ENCODE measurements around the gene FTCD.

FTCD gene

DNA sequence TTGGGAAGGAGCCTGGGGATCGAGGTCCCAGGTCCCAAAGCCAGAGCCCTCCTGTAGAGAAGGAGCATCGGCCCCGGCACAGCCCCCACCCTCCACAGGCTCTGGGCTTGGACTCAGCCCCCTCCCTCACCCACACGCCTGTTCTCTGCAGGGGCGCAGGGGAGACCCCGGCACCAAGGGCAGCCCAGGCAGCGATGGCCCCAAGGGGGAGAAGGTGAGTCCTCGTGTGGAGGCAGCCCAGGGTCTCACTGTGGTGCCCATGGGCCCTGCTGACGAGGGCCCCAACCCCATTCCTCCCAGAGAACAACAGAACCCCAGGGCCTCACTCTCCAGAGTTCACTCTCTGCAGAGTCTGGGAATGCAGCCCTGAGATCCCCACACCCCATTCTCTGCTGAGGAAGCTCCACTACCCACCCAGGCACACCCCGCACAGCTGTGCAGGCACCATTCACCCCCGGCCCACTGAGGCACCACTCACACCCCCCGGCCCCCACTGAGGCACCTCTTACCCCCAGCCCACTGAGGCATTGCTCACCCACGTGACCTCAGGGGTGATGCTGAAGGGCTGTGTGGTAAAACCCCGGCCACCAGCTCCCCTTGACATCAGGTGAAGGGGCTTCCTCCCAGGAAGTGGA, 35.6 kb downstream of the FTCD start:
- H3K4me3 ChIP-seq (ENCODE audit: low read depth, low read length): no peak overlapping the region

GRCh38 chr21:46119144-46119636, 36.2 kb downstream of the FTCD start:
- TF ChIP-seq, protein P1, sequence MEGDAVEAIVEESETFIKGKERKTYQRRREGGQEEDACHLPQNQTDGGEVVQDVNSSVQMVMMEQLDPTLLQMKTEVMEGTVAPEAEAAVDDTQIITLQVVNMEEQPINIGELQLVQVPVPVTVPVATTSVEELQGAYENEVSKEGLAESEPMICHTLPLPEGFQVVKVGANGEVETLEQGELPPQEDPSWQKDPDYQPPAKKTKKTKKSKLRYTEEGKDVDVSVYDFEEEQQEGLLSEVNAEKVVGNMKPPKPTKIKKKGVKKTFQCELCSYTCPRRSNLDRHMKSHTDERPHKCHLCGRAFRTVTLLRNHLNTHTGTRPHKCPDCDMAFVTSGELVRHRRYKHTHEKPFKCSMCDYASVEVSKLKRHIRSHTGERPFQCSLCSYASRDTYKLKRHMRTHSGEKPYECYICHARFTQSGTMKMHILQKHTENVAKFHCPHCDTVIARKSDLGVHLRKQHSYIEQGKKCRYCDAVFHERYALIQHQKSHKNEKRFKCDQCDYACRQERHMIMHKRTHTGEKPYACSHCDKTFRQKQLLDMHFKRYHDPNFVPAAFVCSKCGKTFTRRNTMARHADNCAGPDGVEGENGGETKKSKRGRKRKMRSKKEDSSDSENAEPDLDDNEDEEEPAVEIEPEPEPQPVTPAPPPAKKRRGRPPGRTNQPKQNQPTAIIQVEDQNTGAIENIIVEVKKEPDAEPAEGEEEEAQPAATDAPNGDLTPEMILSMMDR (IDR thresholded peaks at IDR 0.05; ENCODE audit: low read depth, low read length): no peak
- H3K4me3 ChIP-seq (ENCODE audit: low read depth, low read length): no peak overlapping the region

More for the DNA sequence above, 35.6 kb downstream of the FTCD start:
- TF ChIP-seq, protein P1 (IDR thresholded peaks at IDR 0.05; ENCODE audit: low read depth, low read length): no peak

GRCh38 chr21:46118316-46119143, 36.8 kb downstream of the FTCD start:
- no peak overlapping the region for H3K4me3 ChIP-seq (ENCODE audit: low read depth, low read length)
- TF ChIP-seq, protein P1 (IDR thresholded peaks at IDR 0.05; ENCODE audit: low read depth, low read length): no peak

DNA sequence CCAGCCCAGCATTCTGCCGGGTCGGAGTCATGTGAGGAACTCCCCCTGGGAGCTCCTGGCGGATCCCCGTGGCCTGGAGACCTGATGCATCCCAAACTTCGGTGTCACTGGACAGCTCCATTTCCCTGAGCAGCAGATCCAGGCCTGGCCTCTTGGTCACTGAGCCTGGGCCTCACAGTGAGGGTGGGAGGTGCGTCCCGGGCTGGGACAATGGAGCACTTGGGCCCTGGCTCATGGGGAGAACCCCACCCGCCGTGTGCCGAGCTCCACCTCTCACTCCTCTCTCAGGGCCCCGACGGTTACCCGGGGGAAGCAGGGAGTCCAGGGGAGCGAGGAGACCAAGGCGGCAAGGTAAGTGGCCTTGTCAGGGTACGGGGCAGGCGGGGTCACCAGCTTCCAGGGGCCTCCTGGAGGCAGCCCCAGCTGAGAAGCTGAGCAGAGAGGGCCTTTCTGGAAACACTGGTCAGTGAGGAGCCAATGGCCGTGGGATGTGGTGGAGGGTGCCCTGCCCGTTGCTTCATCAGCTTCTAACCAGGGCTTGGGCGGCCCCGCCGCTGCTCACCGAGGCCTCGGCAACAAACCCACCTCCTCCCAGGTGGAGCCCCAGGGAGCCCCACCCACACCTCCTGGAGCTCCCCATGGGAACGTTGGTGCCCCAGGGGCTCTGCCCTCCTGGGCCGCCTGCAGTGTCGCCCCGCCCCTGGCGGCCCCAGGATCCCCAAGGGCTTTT, 37.6 kb downstream of the FTCD start:
- TF ChIP-seq, protein P1 (IDR thresholded peaks at IDR 0.05; ENCODE audit: low read depth, low read length): no peak
- no peak overlapping the region for H3K4me3 ChIP-seq (ENCODE audit: low read depth, low read length)

DNA sequence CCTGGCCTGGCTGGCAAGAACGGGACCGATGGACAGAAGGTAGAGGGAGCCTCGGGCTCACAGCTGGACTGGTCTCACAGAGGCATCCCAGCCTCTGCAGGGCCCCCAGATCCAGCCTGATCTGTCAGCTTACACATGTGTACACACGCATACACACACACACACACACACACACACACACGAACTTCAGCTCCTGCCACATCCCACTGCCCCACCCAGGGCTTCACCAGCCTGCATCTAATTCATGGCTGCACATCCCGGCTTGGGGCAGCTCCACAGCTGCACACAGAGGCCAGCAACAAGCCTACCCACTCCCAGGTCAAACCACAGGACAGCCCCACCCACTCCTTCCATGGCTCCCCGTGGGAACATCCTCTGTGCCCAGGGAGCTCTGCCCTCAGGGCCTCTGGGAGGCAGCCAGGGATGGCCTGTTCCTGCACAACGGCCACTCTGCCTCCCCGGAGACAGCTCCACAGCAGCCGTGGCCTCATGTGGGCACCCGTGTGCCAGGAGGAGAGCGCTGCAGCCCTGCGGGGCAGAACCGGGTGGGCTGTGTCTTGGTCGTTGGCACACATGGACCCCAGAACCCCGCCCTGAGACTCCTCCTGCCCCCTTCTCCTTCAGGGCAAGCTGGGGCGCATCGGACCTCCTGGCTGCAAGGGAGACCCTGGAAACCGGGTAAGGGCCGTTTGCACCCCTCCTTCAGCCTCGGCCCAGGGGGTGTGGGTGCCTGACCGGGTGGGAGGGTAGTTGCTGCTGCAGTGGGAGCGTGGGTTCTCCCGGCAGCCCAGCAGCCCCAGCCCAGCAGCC, 38.4 kb downstream of the FTCD start:
- H3K4me3 ChIP-seq (ENCODE audit: low read depth, low read length): no peak overlapping the region
- TF ChIP-seq, protein P1 (IDR thresholded peaks at IDR 0.05; ENCODE audit: low read depth, low read length): no peak

DNA sequence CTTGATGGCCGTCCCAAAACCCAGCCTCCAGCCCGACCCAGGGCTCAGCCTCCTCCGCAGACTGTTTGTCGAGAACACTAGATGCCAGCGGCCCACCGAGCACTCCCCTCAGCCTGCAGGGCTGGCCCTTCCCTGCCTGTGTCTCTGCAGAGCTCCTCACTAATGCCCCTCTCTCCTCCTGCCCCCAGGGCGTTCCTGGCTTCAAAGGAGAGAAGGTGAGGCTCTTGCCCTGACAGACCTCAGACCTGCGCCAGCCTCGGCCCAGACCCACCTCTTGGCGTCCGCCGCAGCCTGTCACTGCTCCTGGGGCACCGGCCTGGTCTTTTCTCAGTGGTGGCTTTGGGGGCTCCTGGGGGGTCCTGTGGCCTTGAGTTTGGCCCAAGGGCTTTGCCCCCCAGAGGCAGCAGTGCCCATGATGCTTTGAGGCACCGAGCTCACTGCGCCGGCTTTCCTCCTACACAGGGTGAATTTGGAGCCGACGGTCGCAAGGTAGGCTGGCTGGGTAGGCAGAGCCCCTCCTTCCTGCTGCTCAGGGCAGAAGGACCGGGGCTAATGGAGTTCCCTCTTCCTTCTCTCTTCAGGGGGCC, 39.1 kb downstream of the FTCD start:
- no peak overlapping the region for H3K4me3 ChIP-seq (ENCODE audit: low read depth, low read length)
- TF ChIP-seq, protein P1 (IDR thresholded peaks at IDR 0.05; ENCODE audit: low read depth, low read length): no peak

All from WI38 (cell line).